Hepatocyte (in vitro differentiated cells): ENCODE results near the gene CELF5. TPM values are rescaled to one million over a fixed set of nuclear protein-coding genes. Genes with fewer than 3 reads are reported as not detected.

Experiments used
- DNase-seq: peaks from one replicate; pipeline ENCODE4 v3.0.0-alpha.2; 2016; ENCODE audit warnings: low spot score
- H2AFZ ChIP-seq: fragments of 200-600 bp; sonication (generic); 2 replicates; pipeline ENCODE4 v1.6.0; 2016; ENCODE audit warnings: antibody characterized with exemption, mild to moderate bottlenecking
- H3K27ac ChIP-seq: fragments of 200-600 bp; sonication (generic); 2 replicates; pipeline ENCODE4 v1.5.1; 2016; ENCODE audit warnings: mild to moderate bottlenecking
- H3K27me3 ChIP-seq: fragments of 200-600 bp; sonication (generic); 2 replicates; pipeline ENCODE4 v1.6.1; 2016
- H3K36me3 ChIP-seq: fragments of 200-600 bp; sonication (generic); replicated peaks from 2 replicates; pipeline ENCODE4 v1.5.1; 2016; ENCODE audit warnings: low read depth; ENCODE audit not compliant: insufficient read depth
- H3K4me1 ChIP-seq: fragments of 200-600 bp; sonication (generic); 2 replicates; pipeline ENCODE4 v1.5.1; 2016; ENCODE audit warnings: mild to moderate bottlenecking, moderate library complexity; ENCODE audit not compliant: insufficient read depth
- H3K4me2 ChIP-seq: fragments of 200-600 bp; sonication (generic); 2 replicates; pipeline ENCODE4 v1.6.0; 2016
- H3K4me3 ChIP-seq: fragments of 200-600 bp; sonication (generic); 2 replicates; pipeline ENCODE4 v1.5.1; 2016; ENCODE audit warnings: mild to moderate bottlenecking
- H3K79me2 ChIP-seq: fragments of 200-600 bp; sonication (generic); 2 replicates; pipeline ENCODE4 v1.6.0; 2017; ENCODE audit warnings: mild to moderate bottlenecking
- H3K9me2 ChIP-seq: fragments of 200-600 bp; sonication (generic); replicated peaks from 2 replicates; pipeline ENCODE4 v1.6.0; 2017; ENCODE audit warnings: mild to moderate bottlenecking; ENCODE audit not compliant: insufficient read depth
- H3K9me3 ChIP-seq: fragments of 200-600 bp; sonication (generic); 2 replicates; pipeline ENCODE4 v1.5.1; 2016; ENCODE audit warnings: low read depth, mild to moderate bottlenecking
- H4K20me1 ChIP-seq: fragments of 200-600 bp; sonication (generic); 2 replicates; pipeline ENCODE4 v1.6.0; 2016; ENCODE audit warnings: mild to moderate bottlenecking; ENCODE audit not compliant: insufficient read depth, poor library complexity, severe bottlenecking
- EZH2 ChIP-seq: fragments of 200-600 bp; sonication (generic); IDR thresholded peaks from 2 replicates; pipeline ENCODE4 v1.6.1; 2016; ENCODE audit warnings: antibody characterized with exemption, mild to moderate bottlenecking, borderline replicate concordance
- EZH2phosphoT487 ChIP-seq: fragments of 200-600 bp; sonication (generic); IDR thresholded peaks from one replicate; pipeline ENCODE4 v1.6.1; 2018; ENCODE audit warnings: antibody characterized with exemption, mild to moderate bottlenecking, low read depth, moderate library complexity; ENCODE audit not compliant: unreplicated experiment, severe bottlenecking
- WGBS: methylation state at CpG from one replicate; pipeline ENCODE4 v1.1.6; 2016; ENCODE audit warnings: low lambda C conversion rate; ENCODE audit errors: missing lambda C conversion rate; 5-methylcytosine and 5-hydroxymethylcytosine counted together
- polyA plus RNA-seq: library from polyadenylated mRNA; unstranded; fragments of >200 nt; fragmentation: Nextera tagmentation; extraction: Ambion mirVana; gene quantifications from 2 replicates; pipeline ENCODE4 v1.2.1, GENCODE V29; 2016
- total RNA-seq: library from RNA; depleted of rRNA; stranded (reverse); fragments of >200 nt; gene quantifications from 2 replicates; pipeline ENCODE4 v1.2.3, GENCODE V29; 2014
- TF ChIP-seq, protein P1 (sequence below): fragments of 200-600 bp; sonication (generic); IDR thresholded peaks from 2 replicates; pipeline ENCODE4 v1.5.1; 2016; ENCODE audit warnings: antibody characterized with exemption, mild to moderate bottlenecking; ENCODE audit not compliant: poor library complexity

Gene CELF5
- total and polyA plus RNA-seq, 2 experiments from 2014 or later, result 0.03 to 0.17 TPM

DNA sequence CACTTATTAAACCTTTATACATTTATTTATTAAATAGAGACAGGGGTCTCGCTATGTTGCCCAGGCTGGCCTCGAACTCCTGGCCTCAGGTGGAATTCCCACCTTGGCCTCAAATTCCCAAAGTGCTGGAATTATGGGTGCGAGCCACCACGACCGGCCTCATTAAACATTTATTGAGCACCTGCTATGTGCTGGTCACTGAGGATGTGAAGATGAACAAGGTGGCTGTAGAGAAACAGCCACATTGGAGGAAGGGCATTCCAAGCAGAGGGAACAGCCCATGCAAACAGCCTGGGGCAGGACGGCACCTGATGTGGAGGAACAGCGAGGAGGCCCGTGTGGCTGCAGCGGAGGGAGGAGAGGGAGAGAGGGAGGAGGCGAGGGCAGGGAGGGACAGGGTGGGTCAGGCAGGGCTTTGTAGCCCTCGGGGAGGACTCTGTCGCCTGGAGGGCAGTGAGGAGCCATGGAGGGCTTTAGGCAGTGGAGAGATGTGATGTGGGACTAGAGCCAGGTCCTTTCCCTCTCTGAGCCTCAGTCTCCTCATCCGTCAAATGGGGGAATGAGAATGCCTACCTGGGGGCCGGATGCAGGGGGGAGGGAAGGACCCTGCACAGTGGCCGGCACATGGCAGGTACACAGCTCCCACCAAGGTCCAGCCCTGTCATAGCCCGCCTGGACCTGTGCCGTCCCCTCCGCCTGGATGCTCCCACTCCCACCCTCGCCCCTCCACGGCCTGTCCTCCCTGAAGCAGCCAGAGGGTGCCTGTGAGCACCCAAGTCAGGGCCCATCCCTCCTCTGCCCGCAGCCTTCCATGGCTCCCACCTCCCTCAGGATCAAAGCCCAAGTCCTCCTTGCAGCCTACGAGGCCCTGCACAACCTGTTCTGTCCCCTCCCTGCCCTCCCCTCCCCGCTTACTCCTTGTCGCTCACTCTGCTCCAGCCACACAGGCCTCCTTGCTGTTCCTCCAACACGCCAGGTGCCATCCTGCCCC is 120.4 kb downstream of the CELF5 start:
- H3K9me2 ChIP-seq, result no peaks in the 10 kb centered on the region
- no peak for TF ChIP-seq EZH2
- no peak for TF ChIP-seq EZH2phosphoT487
- TF ChIP-seq, protein P1, sequence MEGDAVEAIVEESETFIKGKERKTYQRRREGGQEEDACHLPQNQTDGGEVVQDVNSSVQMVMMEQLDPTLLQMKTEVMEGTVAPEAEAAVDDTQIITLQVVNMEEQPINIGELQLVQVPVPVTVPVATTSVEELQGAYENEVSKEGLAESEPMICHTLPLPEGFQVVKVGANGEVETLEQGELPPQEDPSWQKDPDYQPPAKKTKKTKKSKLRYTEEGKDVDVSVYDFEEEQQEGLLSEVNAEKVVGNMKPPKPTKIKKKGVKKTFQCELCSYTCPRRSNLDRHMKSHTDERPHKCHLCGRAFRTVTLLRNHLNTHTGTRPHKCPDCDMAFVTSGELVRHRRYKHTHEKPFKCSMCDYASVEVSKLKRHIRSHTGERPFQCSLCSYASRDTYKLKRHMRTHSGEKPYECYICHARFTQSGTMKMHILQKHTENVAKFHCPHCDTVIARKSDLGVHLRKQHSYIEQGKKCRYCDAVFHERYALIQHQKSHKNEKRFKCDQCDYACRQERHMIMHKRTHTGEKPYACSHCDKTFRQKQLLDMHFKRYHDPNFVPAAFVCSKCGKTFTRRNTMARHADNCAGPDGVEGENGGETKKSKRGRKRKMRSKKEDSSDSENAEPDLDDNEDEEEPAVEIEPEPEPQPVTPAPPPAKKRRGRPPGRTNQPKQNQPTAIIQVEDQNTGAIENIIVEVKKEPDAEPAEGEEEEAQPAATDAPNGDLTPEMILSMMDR, result no peak
- H4K20me1 ChIP-seq, result no peaks in the 10 kb centered on the region
- H3K4me1 ChIP-seq, result no peaks in the 10 kb centered on the region
- no peaks in the 10 kb centered on the region for H3K9me3 ChIP-seq
- H3K79me2 ChIP-seq, result no peaks in the 10 kb centered on the region
- no peak for DNase-seq
- no peaks in the 10 kb centered on the region for H3K27me3 ChIP-seq
- no peak overlapping the region for H3K4me2 ChIP-seq
- H3K4me3 ChIP-seq, result no peak overlapping the region
- H2AFZ ChIP-seq, result no peak overlapping the region
- no peak overlapping the region for H3K27ac ChIP-seq
- no peaks in the 10 kb centered on the region for H3K36me3 ChIP-seq
- 89% methylated on average over 18 of the region's 25 CpGs for WGBS

DNA sequence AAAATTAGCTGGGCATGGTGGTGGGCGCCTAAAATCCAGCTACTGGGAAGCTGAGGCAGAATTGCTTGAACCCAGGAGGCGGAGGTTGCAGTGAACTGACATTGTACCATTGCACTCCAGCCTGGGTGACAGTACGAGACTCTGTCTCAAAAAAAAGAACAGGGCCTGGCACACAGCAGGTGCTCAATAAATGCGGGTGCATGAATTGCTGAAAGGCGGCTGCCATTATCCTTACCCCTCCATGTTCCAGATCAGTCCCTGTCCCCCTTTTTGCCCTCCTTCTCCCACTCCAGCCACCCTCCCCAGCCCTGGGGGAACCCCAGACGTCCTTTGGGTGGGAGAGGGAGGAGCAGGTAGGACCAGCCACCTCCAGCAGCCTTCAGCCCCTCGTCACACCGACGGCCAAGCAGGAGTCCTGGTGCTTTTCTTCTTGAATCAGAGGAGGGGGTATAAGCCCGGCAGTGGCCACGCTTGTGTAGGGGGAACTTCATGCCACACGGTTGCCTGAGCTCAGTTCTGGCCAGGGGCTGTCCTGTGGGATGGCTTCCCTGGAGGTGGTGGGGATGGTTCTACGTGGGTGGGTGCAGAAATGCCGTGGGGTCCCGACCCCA is 121.5 kb downstream of the CELF5 start:
- Histone ChIP-seq H3K9me3 (no peaks in the 10 kb centered on the region), H3K27me3 (no peaks in the 10 kb centered on the region), H3K79me2 (no peaks in the 10 kb centered on the region), H3K9me2 (no peaks in the 10 kb centered on the region), H3K36me3 (no peaks in the 10 kb centered on the region), H3K27ac (peak overlapping the region; percentile 66), H2AFZ (no peak overlapping the region), H3K4me3 (no peak overlapping the region), H3K4me2 (no peak overlapping the region), H4K20me1 (no peaks in the 10 kb centered on the region), H3K4me1 (no peaks in the 10 kb centered on the region)
- TF ChIP-seq EZH2 (no peak), EZH2phosphoT487 (no peak)
- TF ChIP-seq, protein P1, result no peak
- DNase-seq, result no peak
- WGBS, result 69% methylated on average over 15 of the region's 15 CpGs

Other genes starting within 250 kb of the CELF5 start
- 1.2 and 4.7 TPM in 2 replicates for gene TLE6, start 247.1 kb upstream of the CELF5 start, total RNA-seq
- 1.2 and 3.9 TPM in 2 replicates for gene TLE6, start 247.1 kb upstream of the CELF5 start, polyA plus RNA-seq
- 25.4 and 36.2 TPM in 2 replicates for gene TLE2, start 195.4 kb upstream of the CELF5 start, total RNA-seq
- 71.1 and 82.0 TPM in 2 replicates for gene TLE2, start 195.4 kb upstream of the CELF5 start, polyA plus RNA-seq
- 241 and 260 TPM in 2 replicates for gene TLE5, start 162.2 kb upstream of the CELF5 start, total RNA-seq
- gene TLE5, start 162.2 kb upstream of the CELF5 start, polyA plus RNA-seq, result 308 and 340 TPM in 2 replicates
- gene GNA11, start 130.3 kb upstream of the CELF5 start, total RNA-seq, result 53.8 and 60.2 TPM in 2 replicates
- gene GNA11, start 130.3 kb upstream of the CELF5 start, polyA plus RNA-seq, result 100 and 115 TPM in 2 replicates
- 0.24 and 1.5 TPM in 2 replicates for gene GNA15, start 88.6 kb upstream of the CELF5 start, total RNA-seq
- gene GNA15, start 88.6 kb upstream of the CELF5 start, polyA plus RNA-seq, result 0.29 and 0.45 TPM in 2 replicates
- gene S1PR4, start 45.9 kb upstream of the CELF5 start, total RNA-seq, result 0.07 TPM in 1 of 2 replicates, not detected in the other
- gene S1PR4, start 45.9 kb upstream of the CELF5 start, polyA plus RNA-seq, result 0.16 TPM in 1 of 2 replicates, not detected in the other
- gene NCLN, start 38.7 kb upstream of the CELF5 start, total RNA-seq, result 42.8 and 44.9 TPM in 2 replicates
- 85.5 and 94.2 TPM in 2 replicates for gene NCLN, start 38.7 kb upstream of the CELF5 start, polyA plus RNA-seq
- gene NFIC, start 141.9 kb downstream of the CELF5 start, total RNA-seq, result 7.1 and 7.8 TPM in 2 replicates
- gene NFIC, start 141.9 kb downstream of the CELF5 start, polyA plus RNA-seq, result 20.9 and 30.5 TPM in 2 replicates